ENCODE data around the gene POLR2I.
A peak's percentile ranks its signal among the peaks of the same experiment; 100 is the strongest.

POLR2I gene

DNA sequence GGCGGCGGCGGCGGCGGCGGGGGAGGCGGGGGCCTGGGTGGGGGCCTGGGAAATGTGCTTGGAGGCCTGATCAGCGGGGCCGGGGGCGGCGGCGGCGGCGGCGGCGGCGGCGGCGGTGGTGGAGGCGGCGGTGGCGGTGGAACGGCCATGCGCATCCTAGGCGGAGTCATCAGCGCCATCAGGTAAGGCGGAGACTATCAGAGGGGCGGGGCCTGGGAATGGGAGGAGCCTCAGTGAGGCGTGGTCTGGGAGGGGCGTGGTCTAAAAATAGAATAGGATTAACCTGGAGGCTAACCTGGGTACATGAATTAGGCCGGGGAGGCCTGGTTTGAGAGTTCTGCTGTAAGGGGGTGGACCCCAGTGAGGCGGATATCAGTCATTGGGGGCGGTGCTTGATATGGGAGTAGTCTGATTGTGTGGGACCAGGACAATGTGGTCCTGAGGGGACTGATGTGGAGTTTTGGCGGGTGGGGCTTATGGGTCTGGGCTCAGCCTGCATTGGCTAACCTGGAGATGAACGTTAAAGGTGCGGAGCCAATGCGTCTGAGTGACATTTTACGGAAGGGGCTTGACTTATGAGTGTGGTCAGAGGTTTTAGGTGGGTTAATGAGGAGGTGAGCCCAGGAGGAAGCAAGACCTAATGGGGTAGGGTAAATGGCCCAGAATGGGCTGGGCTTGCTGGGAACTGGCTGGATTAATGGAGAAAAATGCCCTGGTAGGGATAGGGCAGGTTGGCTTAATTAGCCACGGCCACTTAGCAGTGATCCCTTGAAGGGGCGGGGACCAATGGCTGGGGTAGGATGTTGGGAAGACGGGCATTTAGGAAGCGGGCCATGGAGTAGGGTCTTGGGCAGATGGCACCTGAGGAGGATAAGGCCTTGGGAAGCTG lies 26.6 kb upstream of the POLR2I start:
- Histone ChIP-seq H3K36me3 (ENCODE audit: control insufficient read depth in 4 of 4, insufficient read depth in 4 of 4, low read length in 3 of 4) (peaks cover 15 to 39% (median 30%) of the 10 kb centered on the region in 4 experiments), H3K27ac (ENCODE audit: insufficient read depth in 1 of 2, low read depth in 1 of 2, low read length in 2 of 2, poor library complexity in 1 of 2, severe bottlenecking in 2 of 2) (no peak overlapping the region), H3K27me3 (replicated peaks in 2 of 5; ENCODE audit: control insufficient read depth in 4 of 5, insufficient read depth in 5 of 5, low read length in 4 of 5) (no peaks in the 10 kb centered on the region), H3K4me3 (ENCODE audit: control insufficient read depth in 1 of 7, extremely low read depth in 1 of 7, insufficient read depth in 4 of 7, low read depth in 2 of 7, low read length in 6 of 7) (peak overlapping the region; percentile 94 to 100 (median 99)), H3K9me3 (ENCODE audit: control extremely low read depth in 1 of 5, control insufficient read depth in 4 of 5, insufficient read depth in 2 of 5, low read depth in 1 of 5, low read length in 4 of 5) (no peaks in the 10 kb centered on the region), H3K4me1 (ENCODE audit: control extremely low read depth in 1 of 4, control insufficient read depth in 4 of 4, insufficient read depth in 4 of 4, low read length in 3 of 4) (peaks cover 0 to 19% (median 13%) of the 10 kb centered on the region in 4 experiments)
- CTCF ChIA-PET = no interaction called here
- WGBS (ENCODE audit: insufficient coverage) = 41% methylated on average over 23 of the region's 42 CpGs
- peak; percentile 87 to 92 (median 92) for DNase-seq
- POLR2A ChIA-PET = interaction anchor here (0.7 kb wide), 1 partner anchor 27 kb away, joined by 3 read pairs; no protein-coding TSS in a partner anchor

DNA sequence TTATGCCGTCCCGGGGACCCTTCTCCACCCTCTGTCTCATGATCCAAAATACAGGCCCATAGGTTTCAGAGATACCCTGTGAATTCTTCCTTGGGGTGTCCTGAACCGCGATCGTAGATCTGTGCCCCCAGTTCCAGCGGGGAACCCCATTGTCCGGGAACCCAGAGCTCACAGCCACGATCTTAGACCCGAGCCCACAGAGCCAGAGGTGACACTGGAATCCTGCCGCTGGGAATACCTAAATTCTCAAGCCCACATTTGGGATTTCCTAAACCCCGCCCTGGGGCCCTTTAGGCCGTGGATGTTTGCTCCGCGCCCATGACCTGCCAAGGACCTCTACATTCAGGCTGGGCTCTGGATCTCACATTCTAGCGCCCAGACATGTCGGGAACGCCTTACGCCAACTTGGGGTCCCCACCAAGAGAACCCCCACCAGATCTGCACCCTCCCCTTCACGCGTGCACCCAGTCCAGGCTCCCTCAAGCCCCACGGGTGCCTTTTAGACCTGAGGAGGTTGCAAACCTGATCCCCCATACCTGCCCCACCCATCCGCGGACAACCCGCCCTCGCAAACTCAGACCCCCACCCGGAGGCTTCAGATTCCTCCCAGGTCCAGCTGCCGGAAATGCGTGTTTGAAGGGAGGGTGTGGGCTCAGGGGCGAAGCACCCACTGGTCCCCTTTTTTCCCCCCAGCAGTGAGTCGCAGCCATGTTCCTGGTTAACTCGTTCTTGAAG lies 25.8 kb upstream of the POLR2I start:
- ChIA-PET POLR2A (interaction anchor here (0.7 to 1.7 kb wide), 3 partner anchors 12 to 28 kb away, joined by 3 to 6 read pairs (median 4); partner anchors contain the start of gene POLR2I), CTCF (interaction anchor here (0.6 to 1.5 kb wide), 4 partner anchors 11 to 22 kb away, joined by 3 to 5 read pairs (median 4); no protein-coding TSS in a partner anchor)
- Histone ChIP-seq H3K4me1 (ENCODE audit: control extremely low read depth in 1 of 4, control insufficient read depth in 4 of 4, insufficient read depth in 4 of 4, low read length in 3 of 4) (peaks cover 0 to 19% (median 13%) of the 10 kb centered on the region in 4 experiments), H3K36me3 (ENCODE audit: control insufficient read depth in 4 of 4, insufficient read depth in 4 of 4, low read length in 3 of 4) (peaks cover 8 to 31% (median 22%) of the 10 kb centered on the region in 4 experiments), H3K4me3 (ENCODE audit: control insufficient read depth in 1 of 7, extremely low read depth in 1 of 7, insufficient read depth in 4 of 7, low read depth in 2 of 7, low read length in 6 of 7) (peak overlapping the region; percentile 94 to 100 (median 99)), H3K27me3 (replicated peaks in 2 of 5; ENCODE audit: control insufficient read depth in 4 of 5, insufficient read depth in 5 of 5, low read length in 4 of 5) (no peaks in the 10 kb centered on the region), H3K9me3 (ENCODE audit: control extremely low read depth in 1 of 5, control insufficient read depth in 4 of 5, insufficient read depth in 2 of 5, low read depth in 1 of 5, low read length in 4 of 5) (no peaks in the 10 kb centered on the region), H3K27ac (ENCODE audit: insufficient read depth in 1 of 2, low read depth in 1 of 2, low read length in 2 of 2, poor library complexity in 1 of 2, severe bottlenecking in 2 of 2) (peak overlapping the region; percentile 90 to 96)
- DNase-seq = peak in 2 of 3 donors; percentile 77 to 81
- WGBS (ENCODE audit: insufficient coverage) = 0% methylated on average over 17 of the region's 31 CpGs

DNA sequence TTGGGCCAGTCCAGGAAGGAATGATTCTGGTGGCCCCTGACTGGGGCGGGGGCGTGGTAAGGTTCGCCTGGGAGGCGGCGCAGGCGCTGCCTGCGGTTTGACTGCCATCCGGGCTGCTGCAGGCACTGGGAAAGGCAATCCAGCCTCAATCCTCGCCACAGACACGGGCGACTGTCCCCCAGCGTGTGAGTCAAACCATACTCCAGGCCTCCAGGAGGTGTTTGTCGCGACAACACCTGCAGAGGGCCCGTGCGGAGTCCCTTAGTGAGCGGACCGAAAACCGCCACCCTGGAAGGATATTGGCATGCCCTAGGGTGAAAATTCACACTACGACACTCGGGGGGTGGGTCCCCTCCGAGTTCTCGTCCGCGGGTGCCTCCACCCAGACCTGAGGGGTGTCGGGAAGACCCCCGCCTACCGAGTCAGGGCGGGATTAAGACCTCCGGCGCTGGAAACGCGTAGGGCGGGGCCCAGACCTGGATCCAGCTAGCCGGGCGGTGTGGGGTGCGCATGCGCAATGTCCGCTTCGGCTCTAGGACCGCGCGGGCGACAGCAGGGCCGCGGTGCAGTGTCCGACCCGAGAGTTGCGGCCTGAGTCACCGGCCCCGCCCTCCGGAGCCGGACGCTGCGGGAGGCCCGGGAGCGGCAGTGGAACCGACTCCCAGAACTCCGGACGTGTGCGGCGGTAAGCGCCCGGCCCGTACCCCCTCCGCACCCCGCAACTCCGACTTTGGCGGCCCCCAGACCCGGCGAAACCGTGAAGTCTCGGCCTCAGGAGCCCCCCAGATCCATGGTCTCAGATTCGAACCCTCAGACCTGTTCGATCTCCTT lies 25.0 kb upstream of the POLR2I start, which contains the start of gene CAPNS1:
Gene CAPNS1 (plus strand): TSS at position 594 of the 831 bp plus-strand sequence. CDS start 946 bp downstream, outside the sequence.
- ChIA-PET CTCF (interaction anchor here (0.7 to 1.5 kb wide), 4 partner anchors 12 to 86 kb away, joined by 3 to 5 read pairs (median 3); partner anchors contain the start of gene THAP8), POLR2A (interaction anchor here (1.2 to 1.7 kb wide), 2 partner anchors 11 to 25 kb away, joined by 4 to 6 read pairs; partner anchors contain the start of gene POLR2I)
- no peaks in the 10 kb centered on the region for H3K27me3 ChIP-seq (replicated peaks in 2 of 5; ENCODE audit: control insufficient read depth in 4 of 5, insufficient read depth in 5 of 5, low read length in 4 of 5)
- H3K27ac ChIP-seq (ENCODE audit: insufficient read depth in 1 of 2, low read depth in 1 of 2, low read length in 2 of 2, poor library complexity in 1 of 2, severe bottlenecking in 2 of 2) = peak within 1 kb of the TSS; percentile 90 to 96
- peaks cover 0 to 19% (median 13%) of the 10 kb centered on the region in 4 experiments for H3K4me1 ChIP-seq (ENCODE audit: control extremely low read depth in 1 of 4, control insufficient read depth in 4 of 4, insufficient read depth in 4 of 4, low read length in 3 of 4)
- under 1% methylated on average over 74 of the region's 75 CpGs for WGBS (ENCODE audit: insufficient coverage)
- peaks cover 6 to 23% (median 17%) of the 10 kb centered on the region in 4 experiments for H3K36me3 ChIP-seq (ENCODE audit: control insufficient read depth in 4 of 4, insufficient read depth in 4 of 4, low read length in 3 of 4)
- peak; percentile 96 to 97 (median 96) for DNase-seq
- no peaks in the 10 kb centered on the region for H3K9me3 ChIP-seq (ENCODE audit: control extremely low read depth in 1 of 5, control insufficient read depth in 4 of 5, insufficient read depth in 2 of 5, low read depth in 1 of 5, low read length in 4 of 5)
- H3K4me3 ChIP-seq (ENCODE audit: control insufficient read depth in 1 of 7, extremely low read depth in 1 of 7, insufficient read depth in 4 of 7, low read depth in 2 of 7, low read length in 6 of 7) = peak within 1 kb of the TSS; percentile 94 to 100 (median 99)

DNA sequence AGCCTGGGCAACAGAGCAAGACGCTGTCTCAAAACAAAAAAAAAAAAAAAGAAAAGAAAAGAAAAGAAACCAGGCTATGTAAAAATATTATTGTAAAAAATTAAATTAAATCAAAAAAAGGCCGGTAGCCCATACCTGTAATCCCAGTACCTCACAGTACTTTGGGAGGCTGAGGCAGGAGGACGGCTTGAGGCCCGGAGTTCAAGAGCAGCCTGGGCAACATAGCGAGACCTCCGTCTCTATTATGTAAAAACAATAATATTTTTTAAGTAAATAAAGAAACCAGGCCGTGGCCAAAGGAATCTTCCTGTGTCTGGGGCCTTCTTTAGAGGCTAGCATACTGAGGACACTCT lies 24.4 kb upstream of the POLR2I start:
- CTCF ChIA-PET = interaction anchor here (0.7 to 1.5 kb wide), 3 partner anchors 11 to 85 kb away, joined by 3 to 9 read pairs (median 5); partner anchors contain the start of gene THAP8
- POLR2A ChIA-PET = interaction anchor here (0.6 to 1.7 kb wide), 3 partner anchors 11 to 25 kb away, joined by 4 to 6 read pairs (median 4); partner anchors contain the start of gene POLR2I
- Histone ChIP-seq H3K27ac (ENCODE audit: insufficient read depth in 1 of 2, low read depth in 1 of 2, low read length in 2 of 2, poor library complexity in 1 of 2, severe bottlenecking in 2 of 2) (peak overlapping the region; percentile 66 to 96), H3K9me3 (ENCODE audit: control extremely low read depth in 1 of 5, control insufficient read depth in 4 of 5, insufficient read depth in 2 of 5, low read depth in 1 of 5, low read length in 4 of 5) (no peaks in the 10 kb centered on the region), H3K4me3 (ENCODE audit: control insufficient read depth in 1 of 7, extremely low read depth in 1 of 7, insufficient read depth in 4 of 7, low read depth in 2 of 7, low read length in 6 of 7) (peak overlapping the region; percentile 94 to 100 (median 99)), H3K27me3 (replicated peaks in 2 of 5; ENCODE audit: control insufficient read depth in 4 of 5, insufficient read depth in 5 of 5, low read length in 4 of 5) (no peaks in the 10 kb centered on the region), H3K36me3 (ENCODE audit: control insufficient read depth in 4 of 4, insufficient read depth in 4 of 4, low read length in 3 of 4) (peaks cover 3 to 18% (median 11%) of the 10 kb centered on the region in 4 experiments), H3K4me1 (ENCODE audit: control extremely low read depth in 1 of 4, control insufficient read depth in 4 of 4, insufficient read depth in 4 of 4, low read length in 3 of 4) (peaks cover 0 to 19% (median 13%) of the 10 kb centered on the region in 4 experiments)
- WGBS (ENCODE audit: insufficient coverage) = no CpG with 5 or more reads among the region's 7 CpGs
- DNase-seq = no peak

DNA sequence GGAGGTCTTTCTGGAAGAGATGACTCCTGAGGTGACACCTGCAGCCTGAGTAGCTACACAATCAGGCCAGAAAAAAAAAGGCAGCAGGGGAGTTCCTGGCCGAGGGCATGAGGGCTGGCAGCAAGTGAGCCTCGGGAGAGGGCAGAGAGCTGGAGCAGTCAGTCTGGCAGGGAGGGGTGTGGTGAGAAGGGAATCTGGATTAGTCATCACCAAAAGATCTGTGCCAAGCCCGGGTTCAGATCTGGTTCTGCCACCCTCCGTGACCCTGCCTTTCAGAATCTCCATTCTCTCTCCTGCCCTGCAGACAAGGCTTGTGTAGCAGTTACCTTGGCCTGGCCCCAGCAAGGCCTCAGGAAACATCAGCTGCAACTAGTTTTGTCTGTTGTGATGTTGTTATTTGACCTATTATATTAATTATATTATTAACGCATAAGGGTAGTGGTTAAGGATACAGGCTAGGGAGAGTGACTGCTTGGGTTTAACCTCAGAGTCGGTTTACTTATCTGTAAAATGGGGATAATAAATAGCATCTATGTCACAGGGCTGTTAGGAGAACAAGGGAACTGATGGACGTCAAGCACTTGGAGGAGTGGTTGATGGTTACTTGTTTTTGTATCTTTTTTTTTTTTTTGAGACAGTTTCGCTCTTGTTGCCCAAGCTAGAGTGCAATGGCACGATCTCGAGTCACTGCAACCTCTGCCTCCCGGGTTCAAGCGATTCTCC lies 22.4 kb upstream of the POLR2I start:
- Histone ChIP-seq H3K27ac (ENCODE audit: insufficient read depth in 1 of 2, low read depth in 1 of 2, low read length in 2 of 2, poor library complexity in 1 of 2, severe bottlenecking in 2 of 2) (no peak overlapping the region), H3K9me3 (ENCODE audit: control extremely low read depth in 1 of 5, control insufficient read depth in 4 of 5, insufficient read depth in 2 of 5, low read depth in 1 of 5, low read length in 4 of 5) (no peaks in the 10 kb centered on the region), H3K4me3 (ENCODE audit: control insufficient read depth in 1 of 7, extremely low read depth in 1 of 7, insufficient read depth in 4 of 7, low read depth in 2 of 7, low read length in 6 of 7) (no peak overlapping the region), H3K36me3 (ENCODE audit: control insufficient read depth in 4 of 4, insufficient read depth in 4 of 4, low read length in 3 of 4) (peaks cover 0 to 5% (median under 1%) of the 10 kb centered on the region in 4 experiments), H3K27me3 (replicated peaks in 2 of 5; ENCODE audit: control insufficient read depth in 4 of 5, insufficient read depth in 5 of 5, low read length in 4 of 5) (no peaks in the 10 kb centered on the region), H3K4me1 (ENCODE audit: control extremely low read depth in 1 of 4, control insufficient read depth in 4 of 4, insufficient read depth in 4 of 4, low read length in 3 of 4) (peaks cover 0 to 19% (median 13%) of the 10 kb centered on the region in 4 experiments)
- CTCF ChIA-PET = interaction anchor here (2.1 to 2.4 kb wide), 2 partner anchors 9 to 33 kb away, joined by 8 read pairs; no protein-coding TSS in a partner anchor
- POLR2A ChIA-PET = no interaction called here
- WGBS (ENCODE audit: insufficient coverage) = 79% methylated on average over 4 of the region's 12 CpGs
- peak in 2 of 3 donors; percentile 22 to 36 for DNase-seq

All from common myeloid progenitor, CD34-positive (primary cell).